Measurements from ENCODE around the gene SOCS3. TPM values are rescaled to one million over a fixed set of nuclear protein-coding genes. Genes with fewer than 3 reads are reported as not detected.
A peak's percentile ranks its signal among the peaks of the same experiment; 100 is the strongest.

SOCS3 gene
- total RNA-seq, 1 donor from 2014 or later: 620 TPM

DNA sequence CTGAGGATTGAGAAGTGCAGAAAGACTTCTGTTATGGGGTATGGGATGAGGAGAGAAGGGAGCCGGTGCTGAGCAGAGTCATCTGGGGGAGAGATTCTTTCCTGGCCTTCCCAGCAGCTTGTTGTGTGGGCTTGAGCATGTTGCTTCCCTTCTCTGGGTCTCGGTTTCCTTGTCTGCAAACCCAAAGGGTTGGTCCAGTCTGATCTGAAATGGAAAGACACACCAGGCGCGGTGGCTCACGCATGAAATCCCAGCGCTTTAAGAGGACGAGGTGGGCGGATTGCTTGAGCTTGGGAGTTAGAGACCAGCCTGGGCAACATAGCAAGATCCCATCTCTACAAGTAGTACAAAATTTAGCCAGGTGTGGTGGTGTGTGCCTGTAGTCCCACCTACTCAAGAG is 6.0 kb downstream of the SOCS3 start:
- H3K27me3 ChIP-seq: no peaks in the 10 kb centered on the region
- intact Hi-C loops (cut with DNase I): no loop called here
- peaks cover 7 to 65% of the 10 kb centered on the region in 2 donors for H3K4me1 ChIP-seq
- TF ChIP-seq, protein P1, sequence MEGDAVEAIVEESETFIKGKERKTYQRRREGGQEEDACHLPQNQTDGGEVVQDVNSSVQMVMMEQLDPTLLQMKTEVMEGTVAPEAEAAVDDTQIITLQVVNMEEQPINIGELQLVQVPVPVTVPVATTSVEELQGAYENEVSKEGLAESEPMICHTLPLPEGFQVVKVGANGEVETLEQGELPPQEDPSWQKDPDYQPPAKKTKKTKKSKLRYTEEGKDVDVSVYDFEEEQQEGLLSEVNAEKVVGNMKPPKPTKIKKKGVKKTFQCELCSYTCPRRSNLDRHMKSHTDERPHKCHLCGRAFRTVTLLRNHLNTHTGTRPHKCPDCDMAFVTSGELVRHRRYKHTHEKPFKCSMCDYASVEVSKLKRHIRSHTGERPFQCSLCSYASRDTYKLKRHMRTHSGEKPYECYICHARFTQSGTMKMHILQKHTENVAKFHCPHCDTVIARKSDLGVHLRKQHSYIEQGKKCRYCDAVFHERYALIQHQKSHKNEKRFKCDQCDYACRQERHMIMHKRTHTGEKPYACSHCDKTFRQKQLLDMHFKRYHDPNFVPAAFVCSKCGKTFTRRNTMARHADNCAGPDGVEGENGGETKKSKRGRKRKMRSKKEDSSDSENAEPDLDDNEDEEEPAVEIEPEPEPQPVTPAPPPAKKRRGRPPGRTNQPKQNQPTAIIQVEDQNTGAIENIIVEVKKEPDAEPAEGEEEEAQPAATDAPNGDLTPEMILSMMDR (IDR thresholded peaks at IDR 0.05): no peak
- peak overlapping the region; percentile 78 to 98 for H3K27ac ChIP-seq
- H3K36me3 ChIP-seq: peaks cover 11 to 28% of the 10 kb centered on the region in 2 donors
- DNase-seq (ENCODE audit: low spot score in 2 of 2): no peak
- peak overlapping the region in 1 of 2 donors; percentile 29 for H3K4me3 ChIP-seq
- no peaks in the 10 kb centered on the region for H3K9me3 ChIP-seq

DNA sequence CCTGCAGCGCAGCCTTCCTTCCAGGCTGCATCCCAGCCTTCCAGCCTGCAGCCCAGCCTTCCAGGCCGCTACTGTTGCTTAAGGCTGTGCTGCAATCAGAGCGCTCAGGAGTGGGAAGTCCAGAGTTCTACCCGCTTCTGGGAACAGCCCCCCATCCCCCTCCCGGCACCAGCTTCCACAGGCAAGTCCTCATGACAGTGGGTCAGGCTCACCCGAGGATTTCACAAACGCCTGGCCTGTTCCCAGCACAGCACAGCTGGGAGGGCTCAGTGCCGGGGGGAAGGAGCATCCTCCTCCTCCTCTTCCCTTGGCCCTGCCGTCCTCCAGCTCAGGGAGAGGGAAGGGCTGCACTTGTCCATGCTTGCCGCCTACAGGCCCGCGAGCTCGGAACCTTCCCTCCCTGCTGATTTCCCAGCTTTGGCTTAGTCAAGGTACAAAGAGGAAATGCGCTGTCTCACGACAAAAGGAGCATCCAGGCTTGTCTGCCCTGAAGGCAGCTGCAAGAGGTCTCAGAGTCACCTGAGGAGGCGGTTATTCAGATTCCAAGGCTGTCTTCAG is 8.3 kb downstream of the SOCS3 start:
- peaks cover 0 to 9% of the 10 kb centered on the region in 2 donors for H3K36me3 ChIP-seq
- TF ChIP-seq, protein P1 (IDR thresholded peaks at IDR 0.05): no peak
- intact Hi-C loops (cut with DNase I): no loop called here
- peak; percentile 73 to 95 for DNase-seq (ENCODE audit: low spot score in 2 of 2)
- no peaks in the 10 kb centered on the region for H3K9me3 ChIP-seq
- H3K27me3 ChIP-seq: no peaks in the 10 kb centered on the region
- no peak overlapping the region for H3K4me3 ChIP-seq
- peaks cover 3 to 43% of the 10 kb centered on the region in 2 donors for H3K4me1 ChIP-seq
- peak overlapping the region; percentile 78 to 88 for H3K27ac ChIP-seq

DNA sequence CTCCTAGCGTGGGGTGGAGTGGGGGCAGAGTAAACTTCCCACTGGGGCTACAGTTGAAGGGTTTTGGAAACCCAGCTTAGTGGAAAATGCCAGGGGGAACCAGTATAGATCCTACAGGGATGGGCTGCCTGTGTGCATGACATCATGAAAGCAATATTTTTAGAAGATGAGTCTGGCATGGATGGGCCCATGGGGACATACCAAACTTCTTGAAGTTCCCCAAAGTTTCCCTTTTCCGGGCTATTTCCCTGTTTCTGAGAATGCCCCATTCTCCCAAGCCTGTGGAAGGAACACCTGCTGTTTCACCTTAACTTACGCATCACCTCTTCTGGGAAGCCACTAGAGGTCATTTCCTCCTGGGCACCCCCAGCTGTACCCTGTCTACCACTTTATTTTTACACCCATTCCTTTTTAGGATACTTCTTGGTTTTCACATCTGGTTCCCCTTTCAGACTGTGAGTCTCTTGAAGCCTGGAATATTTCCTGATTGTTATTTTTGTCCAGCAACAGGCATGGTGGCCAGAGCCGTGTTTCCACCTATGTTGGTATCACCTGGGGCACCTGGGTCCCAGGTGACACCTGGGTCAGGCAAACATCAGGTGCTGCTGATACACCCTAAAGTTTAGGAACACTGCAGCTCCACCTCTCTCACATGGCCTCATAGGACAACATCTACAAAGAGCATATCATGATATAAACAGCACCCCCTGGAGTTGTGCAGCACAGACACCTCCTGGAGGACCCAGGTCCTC is 9.8 kb downstream of the SOCS3 start:
- intact Hi-C loops (cut with DNase I): no loop called here
- H3K4me1 ChIP-seq: peaks cover 3 to 33% of the 10 kb centered on the region in 2 donors
- no peaks in the 10 kb centered on the region for H3K9me3 ChIP-seq
- TF ChIP-seq, protein P1 (IDR thresholded peaks at IDR 0.05): no peak
- H3K27ac ChIP-seq: no peak overlapping the region
- no peaks in the 10 kb centered on the region for H3K27me3 ChIP-seq
- H3K4me3 ChIP-seq: no peak overlapping the region
- DNase-seq (ENCODE audit: low spot score in 2 of 2): no peak
- H3K36me3 ChIP-seq: no peaks in the 10 kb centered on the region

DNA sequence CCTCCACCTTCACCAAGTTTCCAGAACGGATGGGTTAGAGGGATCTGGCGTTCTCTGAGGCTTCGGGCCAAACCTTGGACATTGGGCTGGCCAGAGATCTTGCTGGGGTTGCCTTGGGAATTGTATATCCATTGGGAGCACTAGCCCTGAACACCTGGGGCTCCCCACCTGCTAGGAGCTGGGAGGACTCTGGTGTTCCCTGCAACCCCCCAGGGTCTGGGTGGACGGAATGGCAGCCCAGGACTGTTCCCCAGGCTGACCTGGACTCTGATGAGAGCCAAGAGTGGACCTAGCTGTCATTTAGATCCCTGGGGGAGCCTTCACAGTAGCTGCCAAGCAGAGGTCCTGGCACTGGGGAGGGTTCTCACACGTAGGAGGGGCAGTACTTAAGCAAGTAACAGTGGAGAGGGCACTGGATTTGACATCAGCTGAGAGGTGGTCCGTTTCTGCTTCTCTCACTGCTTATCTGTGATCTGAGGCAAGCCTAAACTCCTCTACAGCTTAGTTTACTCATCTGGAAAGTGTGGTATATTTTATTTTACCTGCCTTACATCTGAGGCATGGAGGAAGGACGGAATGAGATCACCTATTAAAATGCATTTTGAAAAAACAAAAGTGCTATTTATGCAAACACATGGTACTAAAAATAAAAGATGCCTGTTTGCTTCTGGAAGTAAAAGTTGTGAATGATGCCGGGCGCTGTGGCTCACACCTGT is 11.7 kb downstream of the SOCS3 start:
- no peak for DNase-seq (ENCODE audit: low spot score in 2 of 2)
- no peak overlapping the region for H3K27ac ChIP-seq
- H3K36me3 ChIP-seq: no peaks in the 10 kb centered on the region
- H3K4me3 ChIP-seq: no peak overlapping the region
- TF ChIP-seq, protein P1 (IDR thresholded peaks at IDR 0.05): no peak
- intact Hi-C loops (cut with DNase I): no loop called here
- no peaks in the 10 kb centered on the region for H3K27me3 ChIP-seq
- H3K9me3 ChIP-seq: no peaks in the 10 kb centered on the region
- H3K4me1 ChIP-seq: peaks cover 10 to 27% of the 10 kb centered on the region in 2 donors

DNA sequence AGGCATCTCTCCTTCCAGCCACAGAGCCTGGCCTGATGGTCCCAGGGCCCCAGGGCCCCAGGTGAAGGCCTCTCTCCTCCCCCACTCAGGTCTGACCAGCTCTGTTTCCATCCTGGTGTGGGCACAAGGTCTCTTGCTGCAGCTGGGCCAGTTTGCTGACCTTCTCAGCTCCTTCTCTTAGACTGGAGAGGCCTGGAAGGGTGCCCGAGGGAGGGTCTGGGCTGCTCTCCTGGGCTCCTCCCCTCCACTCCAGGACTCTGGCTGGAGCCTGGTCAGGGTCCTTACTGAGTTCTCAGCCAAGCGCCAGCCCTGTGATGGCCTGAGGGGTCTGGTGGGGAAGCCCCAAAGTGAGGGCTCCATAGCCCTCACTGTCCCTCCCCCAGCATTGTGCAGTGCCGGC is 12.4 kb downstream of the SOCS3 start:
- Histone ChIP-seq H3K4me1 (peaks cover 16 to 31% of the 10 kb centered on the region in 2 donors), H3K4me3 (no peak overlapping the region), H3K9me3 (no peaks in the 10 kb centered on the region), H3K27me3 (no peaks in the 10 kb centered on the region), H3K27ac (no peak overlapping the region), H3K36me3 (no peaks in the 10 kb centered on the region)
- TF ChIP-seq, protein P1 (IDR thresholded peaks at IDR 0.05): no peak
- intact Hi-C loops (cut with DNase I): no loop called here
- DNase-seq (ENCODE audit: low spot score in 2 of 2): no peak
